GM12878 (cell line): ENCODE results near the gene MRPL54.

ENCODE experiments used
- ATF7 ChIP-seq: fragments of 450-650 bp; IDR thresholded peaks from 2 replicates; pipeline ENCODE4 v1.6.1; 2016; ENCODE audit warnings: low read depth, mild to moderate bottlenecking
- BCLAF1 ChIP-seq: fragments of 450-650 bp; IDR thresholded peaks from 2 replicates; pipeline ENCODE4 v1.6.1; 2017; ENCODE audit warnings: antibody characterized with exemption, mild to moderate bottlenecking, moderate library complexity
- EZH2 ChIP-seq: IDR thresholded peaks from 2 replicates; pipeline ENCODE4 v1.6.1; 2012; ENCODE audit warnings: low read depth, mild to moderate bottlenecking, control low read depth, inconsistent platforms, low read length, borderline replicate concordance; ENCODE audit not compliant: control insufficient read depth
- GABPA ChIP-seq: IDR thresholded peaks from 2 replicates; pipeline ENCODE4 v1.6.1; 2014; ENCODE audit warnings: antibody characterized with exemption, low read depth, mild to moderate bottlenecking, inconsistent platforms
- PML ChIP-seq: IDR thresholded peaks from 2 replicates; pipeline ENCODE4 v1.6.1; 2012; ENCODE audit warnings: low read length, inconsistent platforms
- POLR2A ChIP-seq: IDR thresholded peaks from 2 replicates; pipeline ENCODE4 v1.6.1; 2011; ENCODE audit warnings: low read depth, mild to moderate bottlenecking, low read length
- RAD51 ChIP-seq: fragments of 450-650 bp; IDR thresholded peaks from 2 replicates; pipeline ENCODE4 v1.6.1; 2016; ENCODE audit warnings: moderate library complexity, mild to moderate bottlenecking, inconsistent platforms
- SMAD5 ChIP-seq: IDR thresholded peaks from 2 replicates; pipeline ENCODE4 v1.6.1; 2016; ENCODE audit warnings: antibody characterized with exemption, low read depth
- SMC3 ChIP-seq: IDR thresholded peaks from 2 replicates; pipeline ENCODE4 v1.6.1; 2011; ENCODE audit warnings: low read length, improper control_type of control experiment, borderline replicate concordance
- TBL1XR1 ChIP-seq: IDR thresholded peaks from 2 replicates; pipeline ENCODE4 v1.6.1; 2012; ENCODE audit warnings: low read depth, low read length, improper control_type of control experiment
- ZNF207 ChIP-seq: fragments of 450-650 bp; IDR thresholded peaks from 2 replicates; pipeline ENCODE4 v1.6.1; 2014; ENCODE audit warnings: antibody characterized with exemption, mild to moderate bottlenecking, borderline replicate concordance
- TF ChIP-seq, protein P1 (sequence below), 3 experiments: IDR thresholded peaks in 2 of 3; conservative IDR thresholded peaks in 1 of 3; 2 replicates each; pipeline ENCODE4 v1.5.1; 2011; ENCODE audit warnings: low read depth in 3 of 3, low read length in 3 of 3, mild to moderate bottlenecking in 3 of 3, control low read depth in 2 of 3, moderate library complexity in 2 of 3, inconsistent platforms in 1 of 3, mixed read lengths in 1 of 3; ENCODE audit not compliant: control insufficient read depth in 2 of 3, insufficient read depth in 1 of 3; ENCODE audit errors: extremely low read depth in 1 of 3

DNA sequence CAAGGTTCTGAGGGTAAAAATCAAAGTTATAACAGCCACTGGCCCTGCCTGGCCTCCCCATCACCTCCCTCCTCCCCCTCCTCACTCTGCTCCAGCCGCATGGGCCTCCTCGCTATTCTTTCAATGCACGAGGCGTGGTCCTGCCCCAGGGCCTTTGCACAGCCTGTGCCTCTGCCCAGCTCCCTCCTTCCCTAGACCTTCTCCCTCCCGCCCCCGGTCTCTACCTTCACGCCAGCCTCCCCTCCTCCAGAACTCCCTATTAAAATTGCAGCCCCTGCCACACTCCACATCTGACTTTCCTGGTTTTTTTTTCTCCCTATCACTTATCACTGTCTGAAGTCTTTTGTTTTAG lies 6.2 kb downstream of the MRPL54 start:
- TF ChIP-seq, protein P1, sequence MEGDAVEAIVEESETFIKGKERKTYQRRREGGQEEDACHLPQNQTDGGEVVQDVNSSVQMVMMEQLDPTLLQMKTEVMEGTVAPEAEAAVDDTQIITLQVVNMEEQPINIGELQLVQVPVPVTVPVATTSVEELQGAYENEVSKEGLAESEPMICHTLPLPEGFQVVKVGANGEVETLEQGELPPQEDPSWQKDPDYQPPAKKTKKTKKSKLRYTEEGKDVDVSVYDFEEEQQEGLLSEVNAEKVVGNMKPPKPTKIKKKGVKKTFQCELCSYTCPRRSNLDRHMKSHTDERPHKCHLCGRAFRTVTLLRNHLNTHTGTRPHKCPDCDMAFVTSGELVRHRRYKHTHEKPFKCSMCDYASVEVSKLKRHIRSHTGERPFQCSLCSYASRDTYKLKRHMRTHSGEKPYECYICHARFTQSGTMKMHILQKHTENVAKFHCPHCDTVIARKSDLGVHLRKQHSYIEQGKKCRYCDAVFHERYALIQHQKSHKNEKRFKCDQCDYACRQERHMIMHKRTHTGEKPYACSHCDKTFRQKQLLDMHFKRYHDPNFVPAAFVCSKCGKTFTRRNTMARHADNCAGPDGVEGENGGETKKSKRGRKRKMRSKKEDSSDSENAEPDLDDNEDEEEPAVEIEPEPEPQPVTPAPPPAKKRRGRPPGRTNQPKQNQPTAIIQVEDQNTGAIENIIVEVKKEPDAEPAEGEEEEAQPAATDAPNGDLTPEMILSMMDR (IDR thresholded peaks at IDR 0.05 in 2 of 3, conservative IDR thresholded peaks at IDR 0.05 in 1 of 3; ENCODE audit: control insufficient read depth in 2 of 3, extremely low read depth in 1 of 3, insufficient read depth in 1 of 3, low read depth in 3 of 3, low read length in 3 of 3): no peak
- TF ChIP-seq POLR2A (no peak), BCLAF1 (no peak), TBL1XR1 (no peak), SMC3 (no peak), ZNF207 (no peak), EZH2 (no peak), RAD51 (no peak), PML (no peak), ATF7 (no peak), GABPA (no peak), SMAD5 (no peak)
